Parathyroid adenoma (tissue), 2 donors: Measurements from ENCODE around the gene CAMSAP2.

ENCODE experiments used
- H2AFZ ChIP-seq: fragments of 300-600 bp; sonication (generic); one replicate; pipeline ENCODE4 v1.7.0; 2017; ENCODE audit warnings: antibody characterized with exemption, mild to moderate bottlenecking
- H3K27ac ChIP-seq: fragments of 300-600 bp; sonication (generic); one replicate; pipeline ENCODE4 v1.7.0; 2017
- H3K27me3 ChIP-seq: fragments of 300-600 bp; sonication (generic); one replicate; pipeline ENCODE4 v1.7.0; 2017; ENCODE audit warnings: low read length; ENCODE audit not compliant: control insufficient read depth, insufficient read depth
- H3K36me3 ChIP-seq: fragments of 300-600 bp; sonication (generic); one replicate; pipeline ENCODE4 v1.7.0; 2017; ENCODE audit warnings: low read length; ENCODE audit not compliant: control insufficient read depth, insufficient read depth
- H3K4me1 ChIP-seq: fragments of 300-600 bp; sonication (generic); one replicate; pipeline ENCODE4 v1.7.0; 2017; ENCODE audit warnings: control low read depth
- H3K4me2 ChIP-seq: fragments of 300-600 bp; sonication (generic); one replicate; pipeline ENCODE4 v1.7.0; 2017; ENCODE audit warnings: low read length
- H3K4me3 ChIP-seq: fragments of 300-600 bp; sonication (generic); one replicate; pipeline ENCODE4 v1.7.0; 2017; ENCODE audit warnings: low read depth, low read length
- H3K79me2 ChIP-seq: fragments of 300-600 bp; sonication (generic); one replicate; pipeline ENCODE4 v1.7.0; 2017; ENCODE audit warnings: control low read depth
- H3K9ac ChIP-seq: fragments of 300-600 bp; sonication (generic); one replicate; pipeline ENCODE4 v1.7.0; 2017; ENCODE audit warnings: mild to moderate bottlenecking
- H3K9me3 ChIP-seq: fragments of 300-600 bp; sonication (generic); one replicate; pipeline ENCODE4 v1.7.0; 2017; ENCODE audit warnings: low read length; ENCODE audit not compliant: control insufficient read depth
- CTCF ChIP-seq: fragments of 300-600 bp; sonication (generic); IDR thresholded peaks from one replicate; pipeline ENCODE4 v1.7.0; 2017; ENCODE audit warnings: antibody characterized with exemption, mild to moderate bottlenecking
- donor health status: primary hyperparathyroidism.

The CAMSAP2 gene

GRCh38 chr1:200907611-200908097 lies 169.0 kb downstream of the CAMSAP2 start:
- Histone ChIP-seq H3K4me3 (no peak overlapping the region), H3K4me1 (no peaks in the 10 kb centered on the region), H3K27me3 (no peaks in the 10 kb centered on the region), H3K9ac (no peak overlapping the region), H3K9me3 (no peaks in the 10 kb centered on the region), H3K4me2 (no peak overlapping the region), H2AFZ (no peak overlapping the region), H3K27ac (no peak overlapping the region), H3K79me2 (no peaks in the 10 kb centered on the region), H3K36me3 (no peaks in the 10 kb centered on the region)
- no peak for TF ChIP-seq CTCF

GRCh38 chr1:200908191-200908868 lies 169.6 kb downstream of the CAMSAP2 start:
- no peak for TF ChIP-seq CTCF
- Histone ChIP-seq H3K36me3 (no peaks in the 10 kb centered on the region), H3K9ac (no peak overlapping the region), H3K4me3 (no peak overlapping the region), H3K27ac (no peak overlapping the region), H3K27me3 (no peaks in the 10 kb centered on the region), H3K4me2 (no peak overlapping the region), H2AFZ (no peak overlapping the region), H3K79me2 (no peaks in the 10 kb centered on the region), H3K9me3 (no peaks in the 10 kb centered on the region), H3K4me1 (no peaks in the 10 kb centered on the region)

GRCh38 chr1:200909071-200909470 lies 170.4 kb downstream of the CAMSAP2 start:
- H3K4me3 ChIP-seq, result no peak overlapping the region
- H3K79me2 ChIP-seq, result no peaks in the 10 kb centered on the region
- TF ChIP-seq CTCF, result no peak
- H3K36me3 ChIP-seq, result no peaks in the 10 kb centered on the region
- no peak overlapping the region for H3K4me2 ChIP-seq
- H3K27me3 ChIP-seq, result no peaks in the 10 kb centered on the region
- H2AFZ ChIP-seq, result no peak overlapping the region
- H3K27ac ChIP-seq, result no peak overlapping the region
- H3K9me3 ChIP-seq, result no peaks in the 10 kb centered on the region
- no peak overlapping the region for H3K9ac ChIP-seq
- H3K4me1 ChIP-seq, result no peaks in the 10 kb centered on the region

GRCh38 chr1:200909757-200910239 lies 171.1 kb downstream of the CAMSAP2 start:
- H3K27me3 ChIP-seq, result no peaks in the 10 kb centered on the region
- no peak for TF ChIP-seq CTCF
- no peak overlapping the region for H2AFZ ChIP-seq
- H3K4me3 ChIP-seq, result no peak overlapping the region
- H3K79me2 ChIP-seq, result no peaks in the 10 kb centered on the region
- no peak overlapping the region for H3K9ac ChIP-seq
- no peaks in the 10 kb centered on the region for H3K9me3 ChIP-seq
- no peaks in the 10 kb centered on the region for H3K4me1 ChIP-seq
- no peaks in the 10 kb centered on the region for H3K36me3 ChIP-seq
- H3K4me2 ChIP-seq, result no peak overlapping the region
- no peak overlapping the region for H3K27ac ChIP-seq
